Measurements from ENCODE around the gene SLC35G3. TPM values are rescaled to one million over a fixed set of nuclear protein-coding genes. Genes with fewer than 3 reads are reported as not detected.

SLC35G3 gene
- total and polyA plus RNA-seq, 4 donors: not detected

DNA sequence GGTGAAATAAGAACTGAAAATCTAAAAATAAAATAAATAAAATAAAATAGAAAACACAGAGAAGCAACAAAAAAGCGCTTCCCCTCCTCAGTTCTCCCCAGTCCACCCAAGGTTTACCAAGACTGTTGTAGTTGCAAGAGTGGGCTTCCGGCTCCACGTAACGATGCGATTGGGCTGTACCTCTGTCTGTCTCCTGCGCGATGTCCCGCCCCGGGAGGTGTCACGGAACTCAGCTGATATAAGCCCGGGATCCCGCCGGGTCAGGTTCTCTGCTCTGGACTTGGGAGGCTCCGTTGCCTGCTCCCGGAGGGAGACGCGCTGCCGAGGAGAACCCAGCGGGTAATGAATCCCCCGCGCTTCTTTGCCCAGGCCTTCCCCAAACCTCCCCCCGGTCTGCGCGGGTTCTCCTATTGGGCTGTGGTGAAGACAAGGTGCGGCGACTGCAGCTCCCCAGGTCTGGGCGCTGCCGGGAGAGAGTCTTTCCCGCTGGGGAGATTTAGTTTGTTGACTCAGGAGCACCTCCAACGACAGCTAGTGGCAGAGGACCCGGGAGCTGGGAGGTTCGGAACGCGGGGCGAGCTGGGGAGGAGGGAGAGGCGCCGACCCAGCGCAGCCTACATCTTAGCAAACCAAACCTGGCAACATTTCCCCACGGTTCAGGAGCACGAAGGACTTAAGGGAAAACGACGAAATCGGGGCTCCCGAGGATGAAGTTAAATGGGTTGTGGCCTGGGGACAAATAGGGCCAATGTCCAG is 48.8 kb upstream of the SLC35G3 start, which contains the start of gene SLFN5:
TSS of gene SLFN5 (plus strand) at position 268 of the 756 bp plus-strand sequence. CDS start 15,619 bp downstream, outside the sequence.
- peak; percentile 89 for DNase-seq (ENCODE audit: low spot score)
- Histone ChIP-seq H3K27me3 (ENCODE audit: control insufficient read depth in 4 of 4, insufficient read depth in 4 of 4, low read length in 3 of 4) (no peaks in the 10 kb centered on the region), H3K4me1 (ENCODE audit: control insufficient read depth in 4 of 4, insufficient read depth in 4 of 4, low read length in 3 of 4) (peaks cover 3 to 20% (median 7%) of the 10 kb centered on the region in 4 donors), H3K36me3 (ENCODE audit: control insufficient read depth in 4 of 4, insufficient read depth in 3 of 4, low read depth in 1 of 4, low read length in 3 of 4) (no peaks in the 10 kb centered on the region), H3K9ac (ENCODE audit: low read depth in 1 of 2, low read length in 2 of 2) (peak within 1 kb of the TSS; percentile 95 to 96), H3K27ac (ENCODE audit: low read depth in 1 of 2, low read length in 2 of 2) (peak within 1 kb of the TSS; percentile 95), H3K4me3 (ENCODE audit: low read depth in 1 of 3, low read length in 3 of 3) (peak within 1 kb of the TSS; percentile 60 to 93 (median 89)), H3K9me3 (ENCODE audit: control insufficient read depth in 4 of 4, low read length in 3 of 4) (no peaks in the 10 kb centered on the region)
- under 1% methylated on average over 44 of the region's 44 CpGs for WGBS
- TF ChIP-seq YY1 (IDR thresholded peaks at IDR 0.05) (peak; percentile 28), NR2F2 (IDR thresholded peaks at IDR 0.05) (peak; percentile 46), RXRA (IDR thresholded peaks at IDR 0.05) (peak in 1 of 2 donors; percentile 8), EGR1 (IDR thresholded peaks at IDR 0.05; ENCODE audit: low read depth in 2 of 2) (no peak), GABPA (IDR thresholded peaks at IDR 0.05 in 1 of 2, conservative IDR thresholded peaks at IDR 0.05 in 1 of 2) (peak; percentile 64 to 85), SP1 (IDR thresholded peaks at IDR 0.05) (peak; percentile 63), FOXA2 (IDR thresholded peaks at IDR 0.05) (no peak), HNF4A (conservative IDR thresholded peaks at IDR 0.05) (peak in 1 of 2 donors; percentile 29), TAF1 (conservative IDR thresholded peaks at IDR 0.05) (peak; percentile 95), RAD21 (IDR thresholded peaks at IDR 0.05) (peak; percentile 3)
- TF ChIP-seq, protein P1, sequence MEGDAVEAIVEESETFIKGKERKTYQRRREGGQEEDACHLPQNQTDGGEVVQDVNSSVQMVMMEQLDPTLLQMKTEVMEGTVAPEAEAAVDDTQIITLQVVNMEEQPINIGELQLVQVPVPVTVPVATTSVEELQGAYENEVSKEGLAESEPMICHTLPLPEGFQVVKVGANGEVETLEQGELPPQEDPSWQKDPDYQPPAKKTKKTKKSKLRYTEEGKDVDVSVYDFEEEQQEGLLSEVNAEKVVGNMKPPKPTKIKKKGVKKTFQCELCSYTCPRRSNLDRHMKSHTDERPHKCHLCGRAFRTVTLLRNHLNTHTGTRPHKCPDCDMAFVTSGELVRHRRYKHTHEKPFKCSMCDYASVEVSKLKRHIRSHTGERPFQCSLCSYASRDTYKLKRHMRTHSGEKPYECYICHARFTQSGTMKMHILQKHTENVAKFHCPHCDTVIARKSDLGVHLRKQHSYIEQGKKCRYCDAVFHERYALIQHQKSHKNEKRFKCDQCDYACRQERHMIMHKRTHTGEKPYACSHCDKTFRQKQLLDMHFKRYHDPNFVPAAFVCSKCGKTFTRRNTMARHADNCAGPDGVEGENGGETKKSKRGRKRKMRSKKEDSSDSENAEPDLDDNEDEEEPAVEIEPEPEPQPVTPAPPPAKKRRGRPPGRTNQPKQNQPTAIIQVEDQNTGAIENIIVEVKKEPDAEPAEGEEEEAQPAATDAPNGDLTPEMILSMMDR (IDR thresholded peaks at IDR 0.05; ENCODE audit: low read depth, low read length, missing input control): no peak
- TF ChIP-seq, protein P2, sequence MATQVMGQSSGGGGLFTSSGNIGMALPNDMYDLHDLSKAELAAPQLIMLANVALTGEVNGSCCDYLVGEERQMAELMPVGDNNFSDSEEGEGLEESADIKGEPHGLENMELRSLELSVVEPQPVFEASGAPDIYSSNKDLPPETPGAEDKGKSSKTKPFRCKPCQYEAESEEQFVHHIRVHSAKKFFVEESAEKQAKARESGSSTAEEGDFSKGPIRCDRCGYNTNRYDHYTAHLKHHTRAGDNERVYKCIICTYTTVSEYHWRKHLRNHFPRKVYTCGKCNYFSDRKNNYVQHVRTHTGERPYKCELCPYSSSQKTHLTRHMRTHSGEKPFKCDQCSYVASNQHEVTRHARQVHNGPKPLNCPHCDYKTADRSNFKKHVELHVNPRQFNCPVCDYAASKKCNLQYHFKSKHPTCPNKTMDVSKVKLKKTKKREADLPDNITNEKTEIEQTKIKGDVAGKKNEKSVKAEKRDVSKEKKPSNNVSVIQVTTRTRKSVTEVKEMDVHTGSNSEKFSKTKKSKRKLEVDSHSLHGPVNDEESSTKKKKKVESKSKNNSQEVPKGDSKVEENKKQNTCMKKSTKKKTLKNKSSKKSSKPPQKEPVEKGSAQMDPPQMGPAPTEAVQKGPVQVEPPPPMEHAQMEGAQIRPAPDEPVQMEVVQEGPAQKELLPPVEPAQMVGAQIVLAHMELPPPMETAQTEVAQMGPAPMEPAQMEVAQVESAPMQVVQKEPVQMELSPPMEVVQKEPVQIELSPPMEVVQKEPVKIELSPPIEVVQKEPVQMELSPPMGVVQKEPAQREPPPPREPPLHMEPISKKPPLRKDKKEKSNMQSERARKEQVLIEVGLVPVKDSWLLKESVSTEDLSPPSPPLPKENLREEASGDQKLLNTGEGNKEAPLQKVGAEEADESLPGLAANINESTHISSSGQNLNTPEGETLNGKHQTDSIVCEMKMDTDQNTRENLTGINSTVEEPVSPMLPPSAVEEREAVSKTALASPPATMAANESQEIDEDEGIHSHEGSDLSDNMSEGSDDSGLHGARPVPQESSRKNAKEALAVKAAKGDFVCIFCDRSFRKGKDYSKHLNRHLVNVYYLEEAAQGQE (IDR thresholded peaks at IDR 0.05): peak; percentile 96
- TF ChIP-seq, protein P3, sequence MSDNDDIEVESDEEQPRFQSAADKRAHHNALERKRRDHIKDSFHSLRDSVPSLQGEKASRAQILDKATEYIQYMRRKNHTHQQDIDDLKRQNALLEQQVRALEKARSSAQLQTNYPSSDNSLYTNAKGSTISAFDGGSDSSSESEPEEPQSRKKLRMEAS (IDR thresholded peaks at IDR 0.05): no peak

DNA sequence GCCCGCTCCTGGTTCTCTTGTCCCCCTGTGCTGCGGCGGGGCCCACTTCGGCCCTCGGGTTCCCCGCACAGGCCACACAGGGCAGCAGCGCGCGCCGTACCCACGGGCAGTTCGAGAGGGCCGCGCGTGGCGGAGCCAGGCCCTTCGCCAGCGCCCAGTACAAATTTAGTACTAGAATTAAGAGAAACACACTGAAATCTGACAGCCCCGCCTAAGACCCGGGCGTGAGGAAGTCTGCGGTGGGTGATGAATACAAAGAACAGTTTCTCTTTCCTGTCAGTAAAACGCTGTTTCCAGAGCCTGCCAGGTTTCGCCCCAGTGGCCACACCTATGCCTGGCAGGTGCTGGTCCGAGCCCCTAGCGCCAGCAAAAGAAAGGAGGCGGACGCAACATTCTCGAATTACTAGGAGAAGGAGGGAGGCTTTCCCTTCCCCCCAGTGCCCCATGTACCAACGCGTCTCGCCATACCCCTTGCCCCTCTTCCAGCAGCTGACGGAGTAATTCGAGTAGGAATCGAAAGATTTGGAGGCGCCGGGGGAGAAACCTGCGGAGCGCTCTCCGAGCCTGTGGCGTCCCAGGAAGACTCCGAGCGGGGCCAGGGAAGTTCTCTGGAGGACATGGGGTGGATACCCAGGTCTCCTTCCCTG is 48.1 kb upstream of the SLC35G3 start:
- peak overlapping the region; percentile 95 for H3K27ac ChIP-seq (ENCODE audit: low read depth in 1 of 2, low read length in 2 of 2)
- peak in 1 of 2 donors; percentile 3 for TF ChIP-seq HNF4A (conservative IDR thresholded peaks at IDR 0.05)
- TF ChIP-seq, protein P1 (IDR thresholded peaks at IDR 0.05; ENCODE audit: low read depth, low read length, missing input control): peak; percentile 54
- TF ChIP-seq YY1 (IDR thresholded peaks at IDR 0.05): peak; percentile 37
- peak in 1 of 2 donors; percentile 5 for TF ChIP-seq JUND (IDR thresholded peaks at IDR 0.05)
- TF ChIP-seq, protein P3 (IDR thresholded peaks at IDR 0.05): peak; percentile 20
- TF ChIP-seq NR2F2 (IDR thresholded peaks at IDR 0.05): no peak
- TF ChIP-seq TAF1 (conservative IDR thresholded peaks at IDR 0.05): no peak
- TF ChIP-seq GABPA (IDR thresholded peaks at IDR 0.05 in 1 of 2, conservative IDR thresholded peaks at IDR 0.05 in 1 of 2): no peak
- peak; percentile 11 to 51 for TF ChIP-seq RAD21 (IDR thresholded peaks at IDR 0.05)
- peaks cover 3 to 20% (median 7%) of the 10 kb centered on the region in 4 donors for H3K4me1 ChIP-seq (ENCODE audit: control insufficient read depth in 4 of 4, insufficient read depth in 4 of 4, low read length in 3 of 4)
- peak overlapping the region; percentile 60 to 93 (median 89) for H3K4me3 ChIP-seq (ENCODE audit: low read depth in 1 of 3, low read length in 3 of 3)
- H3K27me3 ChIP-seq (ENCODE audit: control insufficient read depth in 4 of 4, insufficient read depth in 4 of 4, low read length in 3 of 4): no peaks in the 10 kb centered on the region
- DNase-seq (ENCODE audit: low spot score): peak; percentile 40
- H3K9ac ChIP-seq (ENCODE audit: low read depth in 1 of 2, low read length in 2 of 2): peak overlapping the region; percentile 90 to 95
- 3% methylated on average over 43 of the region's 43 CpGs for whole genome bisulfite sequencing
- no peaks in the 10 kb centered on the region for H3K9me3 ChIP-seq (ENCODE audit: control insufficient read depth in 4 of 4, low read length in 3 of 4)
- no peaks in the 10 kb centered on the region for H3K36me3 ChIP-seq (ENCODE audit: control insufficient read depth in 4 of 4, insufficient read depth in 3 of 4, low read depth in 1 of 4, low read length in 3 of 4)
